ENCODE data around the gene UTP14A. TPM values are rescaled to one million over a fixed set of nuclear protein-coding genes. Genes with fewer than 3 reads are reported as not detected.

UTP14A gene
- total and polyA plus RNA-seq, 3 experiments from 2014 or later: 12.5 to 66.8 (median 62.1) TPM

Other genes starting within 250 kb of the UTP14A start
- under 1 TPM; 0.28 to 0.29 TPM for gene XPNPEP2, start 167.2 kb upstream of the UTP14A start, total RNA-seq
- 1.2 TPM for gene XPNPEP2, start 167.2 kb upstream of the UTP14A start, polyA plus RNA-seq
- gene SASH3, start 126.2 kb upstream of the UTP14A start, total RNA-seq: 100 to 1,000 TPM; 140 to 147 TPM
- gene SASH3, start 126.2 kb upstream of the UTP14A start, polyA plus RNA-seq: 296 TPM
- gene ZDHHC9, start 62.3 kb upstream of the UTP14A start, total RNA-seq: 10 to 100 TPM; 10.4 to 11.5 TPM
- gene ZDHHC9, start 62.3 kb upstream of the UTP14A start, polyA plus RNA-seq: 4.6 TPM
- gene BCORL1, start 76.5 kb downstream of the UTP14A start, total RNA-seq: 10 to 100 TPM; 10.7 to 12.1 TPM
- gene BCORL1, start 76.5 kb downstream of the UTP14A start, polyA plus RNA-seq: 2.7 TPM
- gene ELF4, start 204.3 kb downstream of the UTP14A start, total RNA-seq: 10 to 100 TPM; 23.8 to 24.7 TPM
- 19.5 TPM for gene ELF4, start 204.3 kb downstream of the UTP14A start, polyA plus RNA-seq